H1 (cell line): ENCODE results near the gene BRD4. TPM values are rescaled to one million over a fixed set of nuclear protein-coding genes. Genes with fewer than 3 reads are reported as not detected.

Experiments used
- BRCA1 ChIP-seq: IDR thresholded peaks from 2 replicates; pipeline ENCODE4 v1.6.1; 2012; ENCODE audit warnings: low read depth, low read length, improper control_type of control experiment
- KDM1A ChIP-seq: fragments of 200-600, 300-600 bp; sonication (generic); IDR thresholded peaks from 2 replicates; pipeline ENCODE4 v1.7.1; 2016; ENCODE audit warnings: mild to moderate bottlenecking, low read length, borderline replicate concordance
- KDM4A ChIP-seq: IDR thresholded peaks from one replicate; pipeline ENCODE4 v1.7.1; 2012; ENCODE audit warnings: low read depth, mild to moderate bottlenecking, moderate library complexity, low read length, inconsistent platforms; ENCODE audit not compliant: severe bottlenecking
- POLR2AphosphoS5 ChIP-seq: IDR thresholded peaks from 2 replicates; pipeline ENCODE4 v1.6.1; 2011; ENCODE audit warnings: low read depth, low read length
- SRF ChIP-seq: IDR thresholded peaks from 2 replicates; pipeline ENCODE4 v1.6.1; 2011; ENCODE audit warnings: mild to moderate bottlenecking, low read depth, low read length, moderate library complexity
- polyA plus RNA-seq, 7 experiments: library from polyadenylated mRNA; depleted of rRNA in 3 of 7; stranded (reverse) in 5 of 7; unstranded in 2 of 7; fragments of >200 nt in 5 of 7; fragments of 200-250 nt in 2 of 7; gene quantifications; 1 replicate in 5 of 7; 2 replicates in 1 of 7; 4 replicates in 1 of 7; pipeline versions ENCODE4 v1.2.1 to v1.2.3, GENCODE V29; 2011 to 2013; ENCODE audit warnings: missing spikeins in 2 of 7, mixed read lengths in 2 of 7
- total RNA-seq: library from RNA; stranded (reverse); fragmentation: NEBNext Ultra II Directional; extraction: Animal tissue kit (Norgen Biotek cat#: 25700); gene quantifications from 2 replicates; pipeline ENCODE4 v1.2.1, GENCODE V29; 2021
- TF ChIP-seq, protein P1 (sequence below): fragments of 300-600 bp; sonication (generic); IDR thresholded peaks from 2 replicates; pipeline ENCODE4 v1.7.1; 2012; ENCODE audit warnings: low read length, moderate library complexity, mild to moderate bottlenecking, inconsistent platforms; ENCODE audit not compliant: insufficient replicate concordance
- TF ChIP-seq, protein P2 (sequence below): IDR thresholded peaks from 2 replicates; pipeline ENCODE4 v1.6.1; 2011; ENCODE audit warnings: low read depth, mild to moderate bottlenecking, low read length; ENCODE audit not compliant: insufficient read depth

BRD4 gene
- total and polyA plus RNA-seq, 2 of the 8 experiments (the other 6 are each of a cell fraction or from before 2014, with no cell fraction given), result 14.1 to 146 TPM

DNA sequence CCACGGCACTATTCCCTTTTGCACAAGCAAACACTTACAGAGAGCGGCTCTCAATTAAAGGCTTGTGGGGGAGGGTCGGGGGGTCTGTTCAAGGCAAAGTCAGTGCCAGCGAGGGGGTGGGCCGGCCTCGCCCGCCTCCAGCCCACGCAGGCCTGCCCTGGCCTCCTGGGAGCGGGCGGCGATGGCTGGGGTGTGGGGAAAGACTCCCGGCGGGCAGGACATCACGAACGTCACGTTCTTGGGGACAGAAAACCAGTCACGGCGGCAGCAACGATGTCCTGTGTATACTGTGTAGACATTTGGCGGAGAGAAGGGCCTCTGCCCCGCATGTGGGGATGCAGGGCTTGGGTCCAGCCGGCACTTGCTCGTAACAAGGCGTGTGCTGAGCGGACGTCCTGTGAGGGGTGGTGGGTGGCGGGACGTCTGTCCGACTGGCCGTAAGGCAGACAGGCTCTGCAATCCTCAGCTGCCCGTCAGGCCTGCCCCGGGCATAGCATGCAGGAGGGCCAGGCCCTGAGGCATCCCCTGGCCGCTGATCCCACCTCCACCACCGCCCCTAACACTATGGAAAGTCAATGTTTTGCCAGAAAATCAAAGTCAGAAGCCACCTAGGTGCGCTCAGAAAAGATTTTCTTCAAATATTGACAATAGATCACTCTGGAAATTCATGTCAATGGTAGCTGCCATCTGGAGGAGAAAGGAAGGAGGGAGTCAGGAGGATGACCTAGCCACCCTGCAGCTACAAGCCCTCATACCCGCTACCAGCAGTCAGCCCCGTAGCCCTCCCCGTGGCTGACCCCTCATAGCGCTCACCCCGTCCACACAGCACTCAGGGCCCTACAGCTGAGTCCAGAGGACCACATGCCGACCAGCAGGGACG, 94.3 kb downstream of the BRD4 start (continued):
- TF ChIP-seq, protein P1, sequence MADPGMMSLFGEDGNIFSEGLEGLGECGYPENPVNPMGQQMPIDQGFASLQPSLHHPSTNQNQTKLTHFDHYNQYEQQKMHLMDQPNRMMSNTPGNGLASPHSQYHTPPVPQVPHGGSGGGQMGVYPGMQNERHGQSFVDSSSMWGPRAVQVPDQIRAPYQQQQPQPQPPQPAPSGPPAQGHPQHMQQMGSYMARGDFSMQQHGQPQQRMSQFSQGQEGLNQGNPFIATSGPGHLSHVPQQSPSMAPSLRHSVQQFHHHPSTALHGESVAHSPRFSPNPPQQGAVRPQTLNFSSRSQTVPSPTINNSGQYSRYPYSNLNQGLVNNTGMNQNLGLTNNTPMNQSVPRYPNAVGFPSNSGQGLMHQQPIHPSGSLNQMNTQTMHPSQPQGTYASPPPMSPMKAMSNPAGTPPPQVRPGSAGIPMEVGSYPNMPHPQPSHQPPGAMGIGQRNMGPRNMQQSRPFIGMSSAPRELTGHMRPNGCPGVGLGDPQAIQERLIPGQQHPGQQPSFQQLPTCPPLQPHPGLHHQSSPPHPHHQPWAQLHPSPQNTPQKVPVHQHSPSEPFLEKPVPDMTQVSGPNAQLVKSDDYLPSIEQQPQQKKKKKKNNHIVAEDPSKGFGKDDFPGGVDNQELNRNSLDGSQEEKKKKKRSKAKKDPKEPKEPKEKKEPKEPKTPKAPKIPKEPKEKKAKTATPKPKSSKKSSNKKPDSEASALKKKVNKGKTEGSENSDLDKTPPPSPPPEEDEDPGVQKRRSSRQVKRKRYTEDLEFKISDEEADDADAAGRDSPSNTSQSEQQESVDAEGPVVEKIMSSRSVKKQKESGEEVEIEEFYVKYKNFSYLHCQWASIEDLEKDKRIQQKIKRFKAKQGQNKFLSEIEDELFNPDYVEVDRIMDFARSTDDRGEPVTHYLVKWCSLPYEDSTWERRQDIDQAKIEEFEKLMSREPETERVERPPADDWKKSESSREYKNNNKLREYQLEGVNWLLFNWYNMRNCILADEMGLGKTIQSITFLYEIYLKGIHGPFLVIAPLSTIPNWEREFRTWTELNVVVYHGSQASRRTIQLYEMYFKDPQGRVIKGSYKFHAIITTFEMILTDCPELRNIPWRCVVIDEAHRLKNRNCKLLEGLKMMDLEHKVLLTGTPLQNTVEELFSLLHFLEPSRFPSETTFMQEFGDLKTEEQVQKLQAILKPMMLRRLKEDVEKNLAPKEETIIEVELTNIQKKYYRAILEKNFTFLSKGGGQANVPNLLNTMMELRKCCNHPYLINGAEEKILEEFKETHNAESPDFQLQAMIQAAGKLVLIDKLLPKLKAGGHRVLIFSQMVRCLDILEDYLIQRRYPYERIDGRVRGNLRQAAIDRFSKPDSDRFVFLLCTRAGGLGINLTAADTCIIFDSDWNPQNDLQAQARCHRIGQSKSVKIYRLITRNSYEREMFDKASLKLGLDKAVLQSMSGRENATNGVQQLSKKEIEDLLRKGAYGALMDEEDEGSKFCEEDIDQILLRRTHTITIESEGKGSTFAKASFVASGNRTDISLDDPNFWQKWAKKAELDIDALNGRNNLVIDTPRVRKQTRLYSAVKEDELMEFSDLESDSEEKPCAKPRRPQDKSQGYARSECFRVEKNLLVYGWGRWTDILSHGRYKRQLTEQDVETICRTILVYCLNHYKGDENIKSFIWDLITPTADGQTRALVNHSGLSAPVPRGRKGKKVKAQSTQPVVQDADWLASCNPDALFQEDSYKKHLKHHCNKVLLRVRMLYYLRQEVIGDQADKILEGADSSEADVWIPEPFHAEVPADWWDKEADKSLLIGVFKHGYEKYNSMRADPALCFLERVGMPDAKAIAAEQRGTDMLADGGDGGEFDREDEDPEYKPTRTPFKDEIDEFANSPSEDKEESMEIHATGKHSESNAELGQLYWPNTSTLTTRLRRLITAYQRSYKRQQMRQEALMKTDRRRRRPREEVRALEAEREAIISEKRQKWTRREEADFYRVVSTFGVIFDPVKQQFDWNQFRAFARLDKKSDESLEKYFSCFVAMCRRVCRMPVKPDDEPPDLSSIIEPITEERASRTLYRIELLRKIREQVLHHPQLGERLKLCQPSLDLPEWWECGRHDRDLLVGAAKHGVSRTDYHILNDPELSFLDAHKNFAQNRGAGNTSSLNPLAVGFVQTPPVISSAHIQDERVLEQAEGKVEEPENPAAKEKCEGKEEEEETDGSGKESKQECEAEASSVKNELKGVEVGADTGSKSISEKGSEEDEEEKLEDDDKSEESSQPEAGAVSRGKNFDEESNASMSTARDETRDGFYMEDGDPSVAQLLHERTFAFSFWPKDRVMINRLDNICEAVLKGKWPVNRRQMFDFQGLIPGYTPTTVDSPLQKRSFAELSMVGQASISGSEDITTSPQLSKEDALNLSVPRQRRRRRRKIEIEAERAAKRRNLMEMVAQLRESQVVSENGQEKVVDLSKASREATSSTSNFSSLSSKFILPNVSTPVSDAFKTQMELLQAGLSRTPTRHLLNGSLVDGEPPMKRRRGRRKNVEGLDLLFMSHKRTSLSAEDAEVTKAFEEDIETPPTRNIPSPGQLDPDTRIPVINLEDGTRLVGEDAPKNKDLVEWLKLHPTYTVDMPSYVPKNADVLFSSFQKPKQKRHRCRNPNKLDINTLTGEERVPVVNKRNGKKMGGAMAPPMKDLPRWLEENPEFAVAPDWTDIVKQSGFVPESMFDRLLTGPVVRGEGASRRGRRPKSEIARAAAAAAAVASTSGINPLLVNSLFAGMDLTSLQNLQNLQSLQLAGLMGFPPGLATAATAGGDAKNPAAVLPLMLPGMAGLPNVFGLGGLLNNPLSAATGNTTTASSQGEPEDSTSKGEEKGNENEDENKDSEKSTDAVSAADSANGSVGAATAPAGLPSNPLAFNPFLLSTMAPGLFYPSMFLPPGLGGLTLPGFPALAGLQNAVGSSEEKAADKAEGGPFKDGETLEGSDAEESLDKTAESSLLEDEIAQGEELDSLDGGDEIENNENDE, result no peak
- no peak for TF ChIP-seq SRF
- no peak for TF ChIP-seq BRCA1
- TF ChIP-seq, protein P2, sequence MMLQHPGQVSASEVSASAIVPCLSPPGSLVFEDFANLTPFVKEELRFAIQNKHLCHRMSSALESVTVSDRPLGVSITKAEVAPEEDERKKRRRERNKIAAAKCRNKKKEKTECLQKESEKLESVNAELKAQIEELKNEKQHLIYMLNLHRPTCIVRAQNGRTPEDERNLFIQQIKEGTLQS, result no peak
- no peak for TF ChIP-seq KDM4A
- TF ChIP-seq KDM1A, result no peak
- TF ChIP-seq POLR2AphosphoS5, result no peak
